ENCODE measurements around the gene PLP2.
"Not testable (repeated sequence)": the region's sequence is repeated elsewhere in the genome, so short reads cannot be mapped to it uniquely, and the experiment has no call there.

The PLP2 gene, protein sequence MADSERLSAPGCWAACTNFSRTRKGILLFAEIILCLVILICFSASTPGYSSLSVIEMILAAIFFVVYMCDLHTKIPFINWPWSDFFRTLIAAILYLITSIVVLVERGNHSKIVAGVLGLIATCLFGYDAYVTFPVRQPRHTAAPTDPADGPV

GRCh38 chrX:49171752-49172279 lies at the start of gene PLP2:
TSS of gene PLP2 (plus strand) at chrX:49171898. CDS start at chrX:49172001, 103 bp downstream.
- no peak for DNase-seq

GRCh38 chrX:49122499-49122898 lies 49.2 kb upstream of the PLP2 start:
- no peak for DNase-seq

- DNase-seq, result not testable (repeated sequence)
These were observed 43.9 kb upstream of the PLP2 start for GRCh38 chrX:49127742-49128258.

GRCh38 chrX:49129427-49129826 lies 42.3 kb upstream of the PLP2 start:
- no peak for DNase-seq

DNA sequence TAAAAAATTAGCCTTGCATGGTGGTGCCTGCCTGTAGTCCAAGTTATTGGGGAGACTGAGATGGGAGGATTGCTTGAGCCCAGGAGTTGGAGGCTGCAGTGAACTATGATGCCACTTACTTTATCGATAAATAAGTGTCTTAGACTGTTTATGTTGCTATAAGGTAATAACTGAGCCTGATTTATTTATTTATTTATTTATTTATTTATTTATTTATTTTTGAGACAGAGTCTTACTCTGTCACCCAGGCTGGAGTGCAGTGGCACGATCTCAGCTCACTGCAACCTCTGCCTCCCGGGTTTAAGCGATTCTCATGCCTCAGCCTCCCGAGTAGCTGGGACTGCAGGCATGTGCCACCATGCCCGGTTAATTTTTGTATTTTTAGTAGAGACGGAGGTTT lies 39.4 kb upstream of the PLP2 start:
- DNase-seq, result not testable (repeated sequence)

DNA sequence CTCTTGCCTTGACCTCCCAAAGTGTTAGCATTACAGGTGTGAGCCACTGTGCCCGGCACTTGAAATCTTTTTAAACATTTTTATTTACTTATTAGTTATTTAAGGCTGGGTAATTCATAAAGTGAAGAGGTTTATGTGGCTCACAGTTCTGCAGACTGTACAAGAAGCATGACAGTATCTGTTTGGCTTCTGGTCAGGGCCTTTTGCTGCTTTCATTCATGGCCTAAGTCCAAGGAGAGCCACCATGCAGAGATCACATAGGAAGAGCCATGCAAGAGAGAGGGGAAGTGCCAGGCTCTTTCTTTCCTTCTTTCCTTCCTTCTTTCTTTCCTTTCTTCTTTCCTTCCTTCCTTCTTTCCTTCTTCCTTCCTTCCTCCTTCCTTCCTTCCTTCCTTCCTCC lies 37.9 kb upstream of the PLP2 start:
- no peak for DNase-seq

- DNase-seq, result no peak
These were observed 34.2 kb upstream of the PLP2 start for GRCh38 chrX:49137492-49137891.

- no peak for DNase-seq
These were observed 32.0 kb upstream of the PLP2 start for GRCh38 chrX:49139713-49140112.

DNA sequence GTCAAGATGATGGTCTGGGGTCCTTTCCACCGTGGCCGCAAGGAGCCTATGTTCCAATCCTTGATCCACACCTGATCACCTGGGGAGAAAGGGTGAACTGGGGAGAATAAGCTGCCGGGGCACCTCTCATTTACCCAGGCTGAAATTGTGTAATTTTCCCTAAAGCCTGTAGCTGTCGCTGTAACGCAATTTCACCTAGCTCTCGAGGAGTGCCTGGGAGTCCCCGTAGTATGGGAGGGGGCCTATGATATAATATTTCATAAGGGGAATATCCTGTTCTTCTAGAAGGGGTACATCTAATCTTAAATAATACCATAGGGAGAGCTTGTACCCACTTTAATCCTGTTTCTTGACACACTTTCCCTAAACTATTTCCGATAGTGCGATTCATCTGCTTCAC lies 29.4 kb upstream of the PLP2 start:
- not testable (repeated sequence) for DNase-seq

GRCh38 chrX:49143154-49143553 lies 28.5 kb upstream of the PLP2 start:
- not testable (repeated sequence) for DNase-seq

GRCh38 chrX:49147282-49147681 lies 24.4 kb upstream of the PLP2 start:
- no peak for DNase-seq

DNA sequence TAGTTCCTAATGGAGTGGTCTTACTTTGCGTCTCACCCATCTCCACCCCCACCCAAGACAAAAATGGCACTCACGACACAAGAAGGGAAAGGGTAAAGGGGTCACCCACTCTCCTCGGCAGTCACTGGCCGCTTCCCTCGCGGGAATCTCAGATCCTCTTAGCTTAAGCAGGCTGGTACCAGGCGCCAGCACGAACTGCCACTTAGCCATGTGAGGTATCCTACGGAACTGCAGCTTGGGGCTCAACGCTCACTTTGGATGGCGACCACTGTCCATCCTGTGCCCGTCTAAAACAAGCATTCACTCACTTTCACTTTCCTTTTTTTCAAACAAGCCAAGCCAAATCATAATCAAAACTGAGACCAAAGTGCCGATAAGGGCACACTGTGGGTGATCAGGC lies 23.8 kb upstream of the PLP2 start:
- no peak for DNase-seq

DNA sequence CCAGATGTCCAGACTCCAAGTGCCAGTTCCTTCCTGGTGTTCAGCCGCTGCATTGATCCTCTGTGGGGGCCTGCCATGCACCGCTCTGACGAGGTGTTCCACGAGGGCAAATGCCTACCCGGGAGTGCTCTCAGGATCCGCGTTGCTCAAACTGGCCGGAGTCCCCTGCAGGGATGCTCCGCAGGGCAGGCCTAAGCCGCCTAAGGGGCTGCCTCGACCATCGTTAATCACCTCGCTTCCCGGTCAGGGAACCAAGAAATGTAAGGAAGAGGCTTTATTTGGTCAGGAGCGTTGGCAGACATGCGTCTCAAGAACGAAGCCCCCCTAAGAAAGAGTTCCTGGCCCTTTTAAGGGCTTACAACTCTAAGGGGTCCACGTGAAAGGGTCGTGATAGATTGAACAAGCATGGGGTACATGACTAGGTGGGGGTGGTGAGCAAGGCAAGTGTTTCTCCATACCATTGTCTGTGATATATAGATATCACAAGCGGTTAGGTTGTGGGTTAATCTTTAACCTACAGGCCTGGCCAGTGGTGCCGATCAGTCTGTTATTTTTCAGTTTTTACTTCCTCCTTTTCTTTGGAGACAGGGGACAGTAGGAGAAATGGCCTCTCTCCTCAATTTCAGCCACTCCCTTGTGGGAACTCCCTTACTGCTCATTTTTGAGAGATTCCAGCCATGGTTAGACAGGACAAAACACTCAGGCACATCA lies 23.2 kb upstream of the PLP2 start:
- not testable (repeated sequence) for DNase-seq

DNA sequence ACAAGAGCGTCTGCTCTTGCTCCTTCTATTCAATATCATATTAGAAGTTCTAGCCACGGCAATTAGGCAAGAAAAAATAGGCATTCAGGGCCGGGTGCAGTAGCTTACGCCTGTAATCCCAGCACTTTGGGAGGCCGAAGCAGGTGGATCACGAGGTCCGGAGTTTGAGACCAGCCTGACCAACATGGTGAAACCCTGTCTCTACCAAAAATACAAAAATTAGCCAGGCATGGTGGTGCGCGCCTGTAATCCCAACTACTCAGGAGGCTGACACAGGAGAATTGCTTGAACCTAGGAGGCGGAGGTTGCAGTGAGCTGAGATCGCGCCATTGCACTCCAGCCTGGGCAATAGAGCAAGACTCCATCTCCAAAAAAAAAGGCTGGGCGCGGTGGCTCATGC lies 22.4 kb upstream of the PLP2 start:
- DNase-seq, result not testable (repeated sequence)

DNA sequence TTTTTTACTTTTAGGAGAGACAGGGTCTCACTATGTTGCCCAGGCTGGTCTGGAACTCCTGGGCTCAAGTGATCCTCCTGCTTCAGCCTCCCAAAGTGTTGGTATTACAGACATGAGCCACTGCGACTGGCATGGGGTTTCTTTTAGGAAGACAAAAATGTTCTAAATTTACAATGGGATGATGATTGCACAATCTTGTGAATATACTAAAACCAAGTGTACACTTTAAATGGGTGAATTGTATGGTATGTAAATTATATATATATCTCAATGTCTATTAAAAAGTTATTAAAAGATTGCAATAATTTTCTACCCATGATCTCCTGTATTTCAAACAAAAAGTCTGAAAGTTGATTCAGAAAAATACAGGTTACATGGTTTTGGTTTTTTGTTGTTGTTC lies 18.2 kb upstream of the PLP2 start:
- DNase-seq, result no peak

DNA sequence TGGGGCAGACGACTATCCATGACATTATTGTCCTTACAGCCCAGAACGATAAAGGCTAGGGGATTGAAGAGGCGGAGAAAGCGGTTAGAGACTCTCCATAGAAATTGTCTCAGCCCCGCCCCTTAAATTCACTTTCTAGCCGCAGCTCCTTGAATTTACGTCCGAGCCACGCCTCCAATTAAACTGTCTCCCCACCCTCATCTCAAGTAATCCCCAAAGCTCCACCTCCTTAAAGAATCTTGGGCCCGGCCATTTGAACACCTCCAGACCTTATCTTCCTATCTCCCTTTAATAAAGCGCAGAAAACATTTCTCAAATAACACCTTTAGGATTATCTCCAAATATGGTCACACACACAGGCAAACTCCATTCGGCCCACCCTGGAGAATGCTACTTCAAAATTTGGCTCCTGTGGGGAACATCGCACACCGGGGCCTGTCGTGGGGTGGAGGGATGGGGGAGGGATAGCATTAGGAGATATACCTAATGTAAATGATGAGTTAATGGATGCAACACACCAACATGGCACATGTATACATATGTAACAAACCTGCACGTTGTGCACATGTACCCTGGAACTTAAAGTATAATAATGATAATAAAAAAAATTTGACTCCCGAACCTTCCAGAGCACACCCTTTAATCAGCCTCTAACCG lies 16.3 kb upstream of the PLP2 start:
- no peak for DNase-seq

DNA sequence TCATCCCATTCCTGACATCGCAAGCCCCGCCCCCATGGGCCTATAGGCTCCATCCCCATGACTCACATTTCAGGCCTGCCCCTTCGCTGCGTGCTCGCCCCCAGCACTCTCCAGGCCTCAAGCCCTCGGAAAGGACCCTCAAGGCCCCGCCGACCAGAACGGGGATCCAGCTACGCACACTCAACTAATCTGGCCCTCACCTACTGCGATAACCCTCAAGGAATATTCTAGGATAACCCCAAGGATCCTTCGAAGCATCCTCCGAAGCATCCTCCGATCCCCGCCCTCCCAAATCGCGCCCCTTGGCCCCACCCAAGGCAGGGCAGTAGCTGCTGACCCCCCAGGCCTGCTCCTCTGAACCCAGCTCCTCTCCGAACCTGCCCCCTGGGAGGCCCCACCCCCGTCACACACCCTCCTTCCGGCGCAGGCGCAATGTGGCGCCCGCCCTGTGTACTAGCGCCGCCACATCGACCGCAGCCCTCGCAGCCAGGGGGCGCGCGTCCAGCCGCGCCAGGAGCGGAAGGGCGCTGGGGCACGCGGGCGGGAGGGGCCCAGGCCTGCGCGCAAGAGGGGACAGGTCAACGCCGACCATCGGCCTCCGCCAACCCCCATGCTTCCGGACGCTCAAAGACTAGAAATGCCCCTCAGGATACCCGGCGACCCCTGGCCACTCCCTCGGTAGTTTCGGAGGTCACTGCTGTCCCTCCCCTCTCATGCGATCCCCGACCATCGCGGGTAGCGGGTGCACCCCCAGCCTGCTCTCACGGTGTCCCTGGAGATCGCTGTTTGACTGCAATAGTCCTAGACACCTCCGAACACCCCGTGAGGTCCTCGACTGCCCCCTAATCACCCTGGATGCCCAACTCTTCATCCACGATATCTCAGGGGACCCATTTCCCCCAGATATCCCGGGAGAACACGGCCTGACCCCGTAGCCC lies 15.5 kb upstream of the PLP2 start:
- peak; percentile 19 for DNase-seq

DNA sequence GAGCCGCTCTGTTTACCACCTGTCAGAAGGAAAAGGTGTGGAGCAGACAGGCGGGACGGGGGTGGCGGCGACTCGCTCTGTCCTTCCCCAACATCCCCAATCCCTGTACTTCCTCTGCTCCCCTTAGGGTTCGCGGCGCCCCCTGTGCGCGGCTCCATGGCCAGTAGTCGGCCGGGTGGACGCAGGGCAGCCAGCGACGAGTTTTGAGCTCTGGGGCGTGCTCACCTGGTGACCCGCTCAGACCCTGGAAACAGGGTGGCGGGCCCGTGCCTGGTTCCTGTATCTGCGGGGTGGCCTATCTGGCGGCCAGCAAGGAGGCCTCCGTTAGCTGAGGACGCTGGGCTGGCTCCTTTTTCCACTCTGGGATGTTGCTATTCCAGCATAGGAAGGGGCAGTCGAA lies 14.5 kb upstream of the PLP2 start:
- no peak for DNase-seq

- DNase-seq, result no peak
These were observed 10.8 kb upstream of the PLP2 start for GRCh38 chrX:49160908-49161307.

DNA sequence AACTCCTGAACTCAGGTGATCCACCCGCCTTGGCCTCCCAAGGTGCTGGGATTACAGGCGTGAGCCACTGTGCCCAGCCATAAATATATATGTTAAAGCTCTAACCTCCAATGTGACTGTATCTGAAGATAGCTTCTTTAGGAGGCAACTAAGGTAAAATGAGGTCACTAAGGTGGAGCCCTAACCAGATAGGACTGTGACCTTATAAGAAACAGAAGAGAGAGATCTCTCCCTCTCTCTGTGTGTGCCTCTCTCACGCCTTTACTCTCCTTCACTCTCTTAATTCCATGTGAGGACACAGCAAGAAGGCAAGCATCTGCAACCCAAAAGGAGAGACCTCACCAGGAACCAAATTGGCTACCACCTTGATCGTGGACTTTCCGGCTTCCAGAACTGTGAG lies 10.1 kb upstream of the PLP2 start:
- DNase-seq, result no peak

- no peak for DNase-seq
These were observed 9.1 kb upstream of the PLP2 start, which contains the start of gene MAGIX for GRCh38 chrX:49162620-49163019. TSS of gene MAGIX (plus strand) at chrX:49162758. CDS start at chrX:49162890, 132 bp downstream.

- DNase-seq, result peak; percentile 49
These were observed 7.9 kb upstream of the PLP2 start for GRCh38 chrX:49163555-49164419.
